SU-DHL-6 (cell line): ENCODE results near the gene KCNK1.

ENCODE experiments used
- EZH2phosphoT487 ChIP-seq: fragments of 200-600 bp; sonication (generic), shearing (Covaris generic); conservative IDR thresholded peaks from 2 replicates; pipeline ENCODE4 v1.6.1; 2018; ENCODE audit warnings: mild to moderate bottlenecking, antibody characterized with exemption, low read length, moderate library complexity, mixed read lengths
- TF ChIP-seq, protein P1 (sequence below): fragments of 200-600 bp; sonication (generic); IDR thresholded peaks from one replicate; pipeline ENCODE4 v1.5.1; 2017; ENCODE audit warnings: antibody characterized with exemption, mild to moderate bottlenecking, low read length, moderate library complexity; ENCODE audit not compliant: insufficient read depth, poor library complexity, severe bottlenecking

DNA sequence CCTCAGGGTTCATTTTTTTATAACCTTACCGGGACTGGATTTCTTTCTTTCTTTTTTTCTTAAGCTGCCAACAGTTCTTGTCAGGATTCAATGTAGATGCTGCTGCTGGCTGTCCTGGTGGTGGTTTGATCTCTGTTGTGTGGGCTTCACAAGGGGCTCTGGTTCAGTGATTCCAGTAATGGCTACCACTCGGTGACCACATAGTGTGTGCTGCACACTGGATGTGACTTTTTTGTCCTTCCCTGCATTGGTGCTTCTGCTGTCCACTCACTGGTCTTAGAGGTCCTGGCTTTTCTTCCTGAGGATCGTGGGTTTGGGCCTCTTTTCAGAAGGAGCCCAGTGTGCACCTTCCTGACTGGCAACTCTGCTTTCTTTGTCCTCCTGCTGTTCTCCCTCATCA is 18.5 kb downstream of the KCNK1 start:
- TF ChIP-seq, protein P1, sequence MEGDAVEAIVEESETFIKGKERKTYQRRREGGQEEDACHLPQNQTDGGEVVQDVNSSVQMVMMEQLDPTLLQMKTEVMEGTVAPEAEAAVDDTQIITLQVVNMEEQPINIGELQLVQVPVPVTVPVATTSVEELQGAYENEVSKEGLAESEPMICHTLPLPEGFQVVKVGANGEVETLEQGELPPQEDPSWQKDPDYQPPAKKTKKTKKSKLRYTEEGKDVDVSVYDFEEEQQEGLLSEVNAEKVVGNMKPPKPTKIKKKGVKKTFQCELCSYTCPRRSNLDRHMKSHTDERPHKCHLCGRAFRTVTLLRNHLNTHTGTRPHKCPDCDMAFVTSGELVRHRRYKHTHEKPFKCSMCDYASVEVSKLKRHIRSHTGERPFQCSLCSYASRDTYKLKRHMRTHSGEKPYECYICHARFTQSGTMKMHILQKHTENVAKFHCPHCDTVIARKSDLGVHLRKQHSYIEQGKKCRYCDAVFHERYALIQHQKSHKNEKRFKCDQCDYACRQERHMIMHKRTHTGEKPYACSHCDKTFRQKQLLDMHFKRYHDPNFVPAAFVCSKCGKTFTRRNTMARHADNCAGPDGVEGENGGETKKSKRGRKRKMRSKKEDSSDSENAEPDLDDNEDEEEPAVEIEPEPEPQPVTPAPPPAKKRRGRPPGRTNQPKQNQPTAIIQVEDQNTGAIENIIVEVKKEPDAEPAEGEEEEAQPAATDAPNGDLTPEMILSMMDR = no peak
- TF ChIP-seq EZH2phosphoT487 = no peak
